GM12891 (cell line): ENCODE measurements around the gene PFN4. TPM values are rescaled to one million over a fixed set of nuclear protein-coding genes. Genes with fewer than 3 reads are reported as not detected.

Source experiments
- DNase-seq: peaks from one replicate; pipeline ENCODE4 v3.0.0; 2011; ENCODE audit warnings: low spot score; ENCODE audit not compliant: insufficient read length
- FAIRE-seq: peaks from 2 replicates; lab custom pipeline; 2011; peaks lifted over from hg19 to GRCh38; lab: Jason Lieb, UNC
- PAX5 ChIP-seq: IDR thresholded peaks from 2 replicates; pipeline ENCODE4 v1.6.1; 2011; ENCODE audit warnings: low read length, moderate library complexity, mild to moderate bottlenecking; ENCODE audit not compliant: insufficient read depth, severe bottlenecking
- POLR2A ChIP-seq: IDR thresholded peaks from 2 replicates; pipeline ENCODE4 v1.6.1; 2011; ENCODE audit warnings: low read depth, low read length, control low read depth
- POLR2AphosphoS5 ChIP-seq: IDR thresholded peaks from 2 replicates; pipeline ENCODE4 v1.6.1; 2011; ENCODE audit warnings: low read depth, low read length, control low read depth
- POU2F2 ChIP-seq: IDR thresholded peaks from 2 replicates; pipeline ENCODE4 v1.6.1; 2011; ENCODE audit warnings: low read depth, mild to moderate bottlenecking, control low read depth, low read length, moderate library complexity
- SPI1 ChIP-seq: IDR thresholded peaks from 2 replicates; pipeline ENCODE4 v1.6.1; 2011; ENCODE audit warnings: low read depth, low read length, control low read depth
- TAF1 ChIP-seq: IDR thresholded peaks from 2 replicates; pipeline ENCODE4 v1.6.1; 2011; ENCODE audit warnings: low read depth, low read length, control low read depth
- polyA plus RNA-seq: library from polyadenylated mRNA; unstranded; fragments of >200 nt; gene quantifications from one replicate; pipeline ENCODE4 v1.2.1, GENCODE V29; 2012; ENCODE audit warnings: low read depth, missing spikeins, inconsistent platforms; ENCODE audit not compliant: missing spikeins

PFN4 gene
- 0.87 TPM for polyA plus RNA-seq

GRCh38 chr2:24123195-24123921 is at the start of gene PFN4, which contains the start of gene FAM228B:
PFN4 (minus strand) TSS chr2:24123334; CDS start chr2:24122535, 799 bp downstream.
FAM228B (plus strand) TSS chr2:24123469; CDS start chr2:24124362, 893 bp downstream.
- peak; percentile 87 for FAIRE-seq
- peak; percentile 82 for DNase-seq
- TF ChIP-seq POLR2AphosphoS5 (peak; percentile 49), SPI1 (peak; percentile 23; the same call in 1 of the 2 replicates), POLR2A (peak; percentile 41; the same call in 1 of the 2 replicates), PAX5 (peak; percentile 4), TAF1 (no peak; the same call in 1 of the 2 replicates), POU2F2 (no peak)

GRCh38 chr2:24169023-24169422 is 45.9 kb upstream of the PFN4 start:
- TF ChIP-seq PAX5: no peak
- no peak for TF ChIP-seq POU2F2
- no peak for TF ChIP-seq POLR2A
- TF ChIP-seq TAF1: no peak
- no peak for TF ChIP-seq POLR2AphosphoS5
- TF ChIP-seq SPI1: no peak
- DNase-seq (no peak), FAIRE-seq (no peak)

- TF ChIP-seq SPI1: peak; percentile 93
- no peak for TF ChIP-seq POLR2A
- DNase-seq: peak; percentile 43
- peak; percentile 85 for FAIRE-seq
These were observed 41.4 kb upstream of the PFN4 start for GRCh38 chr2:24164416-24164973.

GRCh38 chr2:24163601-24164000 is 40.5 kb upstream of the PFN4 start:
- no peak for TF ChIP-seq POLR2AphosphoS5
- no peak for TF ChIP-seq SPI1
- FAIRE-seq: no peak
- no peak for DNase-seq

GRCh38 chr2:24163186-24163585 is 40.1 kb upstream of the PFN4 start:
- no peak for DNase-seq
- FAIRE-seq: peak; percentile 9
- TF ChIP-seq POLR2A (no peak), TAF1 (no peak), POU2F2 (no peak), PAX5 (no peak), POLR2AphosphoS5 (no peak), SPI1 (no peak)

- TF ChIP-seq PAX5: no peak
- TF ChIP-seq SPI1: no peak
- TF ChIP-seq POLR2A: no peak
- no peak for TF ChIP-seq TAF1
- TF ChIP-seq POU2F2: no peak
- TF ChIP-seq POLR2AphosphoS5: no peak
- DNase-seq: no peak
- no peak for FAIRE-seq
These were observed 39.4 kb upstream of the PFN4 start for GRCh38 chr2:24162494-24162893.

GRCh38 chr2:24160761-24161160 is 37.6 kb upstream of the PFN4 start:
- TF ChIP-seq POLR2AphosphoS5: no peak
- no peak for TF ChIP-seq SPI1
- no peak for TF ChIP-seq TAF1
- TF ChIP-seq PAX5: no peak
- TF ChIP-seq POLR2A: no peak
- TF ChIP-seq POU2F2: no peak
- FAIRE-seq (no peak), DNase-seq (no peak)

GRCh38 chr2:24159708-24160107 is 36.6 kb upstream of the PFN4 start:
- no peak for TF ChIP-seq POLR2A
- TF ChIP-seq SPI1: no peak
- no peak for TF ChIP-seq POLR2AphosphoS5
- TF ChIP-seq TAF1: no peak
- TF ChIP-seq PAX5: no peak
- no peak for TF ChIP-seq POU2F2
- no peak for DNase-seq
- FAIRE-seq: no peak

- no peak for DNase-seq
- no peak for FAIRE-seq
- TF ChIP-seq TAF1 (no peak), SPI1 (no peak), POLR2A (no peak), POLR2AphosphoS5 (no peak), POU2F2 (no peak), PAX5 (no peak)
These were observed 35.0 kb upstream of the PFN4 start for GRCh38 chr2:24158131-24158530.
